Bronchial epithelial cell (primary cell): Measurements from ENCODE around the gene PARVB. TPM values are rescaled to one million over a fixed set of nuclear protein-coding genes. Genes with fewer than 3 reads are reported as not detected.

Experiments used
- DNase-seq: peaks from one replicate; pipeline ENCODE4 v3.0.0-alpha.2; 2010; ENCODE audit warnings: low read depth
- FAIRE-seq: peaks from 2 replicates; lab custom pipeline; 2011; peaks lifted over from hg19 to GRCh38; lab: Jason Lieb, UNC
- H3K27me3 ChIP-seq: 2 replicates; pipeline ENCODE4 v1.5.1; 2011; ENCODE audit warnings: low read length; ENCODE audit not compliant: control insufficient read depth, insufficient read depth
- H3K36me3 ChIP-seq: 2 replicates; pipeline ENCODE4 v1.5.1; 2011; ENCODE audit warnings: low read length; ENCODE audit not compliant: control insufficient read depth, insufficient read depth
- H3K4me3 ChIP-seq: 2 replicates; pipeline ENCODE4 v1.5.1; 2011; ENCODE audit warnings: mild to moderate bottlenecking, low read depth, low read length, control low read depth
- total RNA-seq: library from RNA; depleted of rRNA; stranded (reverse); fragments of >200 nt; gene quantifications from 2 replicates; pipeline ENCODE4 v1.2.1, GENCODE V29; 2014
- TF ChIP-seq, protein P1 (sequence below): IDR thresholded peaks from 2 replicates; pipeline ENCODE4 v1.5.1; 2011; ENCODE audit warnings: mild to moderate bottlenecking, moderate library complexity, low read length, control low read depth, inconsistent platforms; ENCODE audit not compliant: insufficient read depth, severe bottlenecking

The PARVB gene
- total RNA-seq, 1 donor from 2014 or later, result 3.4 TPM

DNA sequence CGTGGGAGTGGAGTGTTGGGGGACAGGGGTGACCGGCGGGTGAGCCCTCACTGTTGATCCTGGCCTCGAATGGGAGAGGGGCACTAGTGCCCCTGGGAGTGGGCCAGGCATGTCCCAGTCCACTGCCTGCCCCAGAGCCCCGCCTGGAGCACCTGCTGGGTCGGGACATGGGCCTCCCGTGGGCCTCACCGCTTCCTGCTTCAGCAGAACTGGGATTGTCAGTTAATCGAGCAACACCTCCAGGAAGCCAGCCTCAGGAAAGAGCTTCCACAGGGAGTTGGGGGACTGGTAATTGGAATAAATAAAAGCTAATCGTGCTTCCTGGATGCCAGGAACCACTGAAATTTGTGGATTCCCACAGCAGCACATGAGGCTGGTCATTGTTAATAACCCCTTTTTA lies 43.8 kb downstream of the PARVB start:
- Histone ChIP-seq H3K27me3 (no peaks in the 10 kb centered on the region), H3K4me3 (no peak overlapping the region), H3K36me3 (no peaks in the 10 kb centered on the region)
- TF ChIP-seq, protein P1, sequence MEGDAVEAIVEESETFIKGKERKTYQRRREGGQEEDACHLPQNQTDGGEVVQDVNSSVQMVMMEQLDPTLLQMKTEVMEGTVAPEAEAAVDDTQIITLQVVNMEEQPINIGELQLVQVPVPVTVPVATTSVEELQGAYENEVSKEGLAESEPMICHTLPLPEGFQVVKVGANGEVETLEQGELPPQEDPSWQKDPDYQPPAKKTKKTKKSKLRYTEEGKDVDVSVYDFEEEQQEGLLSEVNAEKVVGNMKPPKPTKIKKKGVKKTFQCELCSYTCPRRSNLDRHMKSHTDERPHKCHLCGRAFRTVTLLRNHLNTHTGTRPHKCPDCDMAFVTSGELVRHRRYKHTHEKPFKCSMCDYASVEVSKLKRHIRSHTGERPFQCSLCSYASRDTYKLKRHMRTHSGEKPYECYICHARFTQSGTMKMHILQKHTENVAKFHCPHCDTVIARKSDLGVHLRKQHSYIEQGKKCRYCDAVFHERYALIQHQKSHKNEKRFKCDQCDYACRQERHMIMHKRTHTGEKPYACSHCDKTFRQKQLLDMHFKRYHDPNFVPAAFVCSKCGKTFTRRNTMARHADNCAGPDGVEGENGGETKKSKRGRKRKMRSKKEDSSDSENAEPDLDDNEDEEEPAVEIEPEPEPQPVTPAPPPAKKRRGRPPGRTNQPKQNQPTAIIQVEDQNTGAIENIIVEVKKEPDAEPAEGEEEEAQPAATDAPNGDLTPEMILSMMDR, result no peak
- DNase-seq (no peak), FAIRE-seq (no peak)

DNA sequence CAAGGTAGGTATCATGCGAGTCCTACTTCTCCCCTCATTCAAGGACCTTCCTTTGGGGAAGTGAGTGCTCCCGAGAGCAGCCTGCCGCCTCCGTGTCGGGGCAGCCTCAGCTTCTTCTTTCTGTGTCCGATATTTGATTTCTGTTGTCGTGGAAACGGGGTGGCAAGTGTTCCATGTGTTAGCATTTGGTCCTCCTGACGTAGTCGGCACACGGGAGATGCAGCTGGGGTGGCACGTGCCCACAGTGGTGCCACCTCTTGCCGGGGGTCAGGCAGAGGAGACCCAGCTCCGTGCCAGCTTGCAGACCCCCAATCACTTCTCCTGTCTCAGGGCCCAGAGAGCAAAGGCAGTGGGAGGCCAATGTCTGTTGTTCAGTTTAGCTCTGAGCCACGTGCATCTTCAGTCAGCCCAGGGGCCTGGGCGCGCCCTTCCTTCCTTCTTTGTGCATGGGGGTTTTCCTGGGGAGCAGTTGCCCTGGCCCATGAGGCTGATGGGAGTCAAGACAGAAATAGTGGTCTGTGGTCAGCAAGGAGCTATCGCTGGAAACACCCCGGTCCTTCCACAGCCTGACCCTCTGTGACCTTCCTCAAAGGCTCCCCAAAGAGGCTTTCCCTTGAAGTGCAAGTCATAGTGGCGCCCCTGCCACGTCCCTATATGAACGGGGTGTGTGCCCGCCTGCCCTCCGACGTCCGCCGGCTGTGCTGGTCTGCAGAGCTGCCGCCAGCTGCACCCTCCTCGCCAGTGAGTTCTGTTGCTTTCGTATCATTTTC lies 44.5 kb downstream of the PARVB start:
- Histone ChIP-seq H3K36me3 (no peaks in the 10 kb centered on the region), H3K27me3 (no peaks in the 10 kb centered on the region), H3K4me3 (no peak overlapping the region)
- TF ChIP-seq, protein P1, result no peak
- FAIRE-seq (no peak), DNase-seq (no peak)

DNA sequence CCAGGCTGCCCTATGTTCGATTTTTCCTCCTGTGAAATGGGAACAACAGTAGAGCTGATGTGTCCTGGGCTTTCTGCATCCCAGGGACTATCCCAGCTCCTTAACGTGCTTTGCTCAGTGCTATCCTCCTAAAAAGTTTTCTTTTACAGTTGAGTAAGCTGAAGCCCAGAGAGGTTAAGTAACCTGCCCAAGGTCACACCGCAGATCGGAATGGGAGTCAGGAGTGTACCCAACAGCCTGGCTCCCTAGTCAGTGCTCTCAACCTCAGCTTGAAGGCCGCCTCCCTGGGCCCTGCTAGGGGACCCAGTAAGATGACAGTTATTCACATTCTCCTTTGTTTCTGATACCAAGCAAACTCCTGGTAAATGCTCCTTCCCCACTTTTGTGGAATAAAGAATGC lies 45.9 kb downstream of the PARVB start:
- Histone ChIP-seq H3K27me3 (no peaks in the 10 kb centered on the region), H3K36me3 (no peaks in the 10 kb centered on the region), H3K4me3 (no peak overlapping the region)
- TF ChIP-seq, protein P1, result no peak
- DNase-seq (no peak), FAIRE-seq (no peak)

DNA sequence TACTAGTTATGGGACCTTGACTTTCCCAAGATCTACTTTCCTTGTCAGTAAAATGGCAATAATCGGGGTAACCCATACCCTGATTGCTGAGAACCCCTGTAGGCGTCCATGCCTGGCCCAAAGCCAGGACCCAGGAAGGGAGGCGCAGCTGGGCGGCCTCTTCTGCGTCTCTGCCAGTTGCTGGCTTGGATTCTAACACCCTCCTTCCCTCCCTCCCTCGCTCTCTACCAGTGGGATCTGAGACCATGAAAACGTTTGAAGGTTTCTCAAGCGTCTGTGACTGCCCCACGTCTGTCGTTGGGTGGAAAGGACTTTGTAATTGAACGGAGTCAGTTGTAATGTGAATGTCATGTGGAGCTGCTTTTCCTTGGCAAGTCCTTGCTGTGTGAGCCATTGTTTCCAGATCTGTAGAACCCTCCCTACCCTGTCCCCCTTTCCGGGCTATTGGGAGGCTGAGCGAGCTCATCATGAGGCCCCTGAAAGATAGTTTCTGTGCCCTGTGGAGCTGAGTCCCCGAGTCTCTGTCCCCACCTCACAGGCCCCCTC lies 47.8 kb downstream of the PARVB start:
- TF ChIP-seq, protein P1, result no peak
- Histone ChIP-seq H3K4me3 (no peak overlapping the region), H3K27me3 (no peaks in the 10 kb centered on the region), H3K36me3 (no peaks in the 10 kb centered on the region)
- DNase-seq, result no peak
- no peak for FAIRE-seq

DNA sequence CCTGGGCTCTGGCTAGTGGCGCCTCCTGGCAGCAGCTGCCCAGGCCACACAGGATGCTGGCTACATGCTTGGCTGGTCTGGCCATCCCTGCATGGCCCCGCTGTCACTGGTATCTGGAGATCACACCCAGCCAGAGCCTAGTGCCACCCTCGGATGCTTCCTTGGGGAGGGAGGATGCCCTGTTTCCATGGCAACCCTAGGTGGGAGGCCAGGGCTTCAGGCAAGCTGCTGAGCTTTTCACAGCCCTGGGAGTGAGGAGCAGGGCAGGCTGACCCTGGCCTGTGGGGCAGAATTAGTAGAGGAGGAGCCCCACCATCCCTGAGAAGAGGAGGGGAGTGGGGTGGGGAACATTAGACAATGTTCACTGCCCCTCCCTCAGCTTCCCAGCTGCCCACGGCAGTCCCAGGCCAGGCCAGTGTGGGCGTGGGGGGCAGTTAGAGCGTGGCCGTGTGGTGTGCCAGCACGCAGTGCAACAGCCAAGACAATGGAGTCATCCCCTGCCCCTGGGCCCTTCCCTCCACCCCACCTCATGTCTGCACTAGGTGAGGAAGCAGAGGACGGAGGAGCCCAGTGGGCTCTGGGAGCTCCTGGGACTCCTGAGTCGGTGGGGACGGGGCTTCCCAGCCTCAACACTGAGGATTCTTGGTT lies 50.4 kb downstream of the PARVB start:
- DNase-seq (no peak), FAIRE-seq (no peak)
- TF ChIP-seq, protein P1, result no peak
- H3K27me3 ChIP-seq, result no peaks in the 10 kb centered on the region
- H3K4me3 ChIP-seq, result no peak overlapping the region
- no peaks in the 10 kb centered on the region for H3K36me3 ChIP-seq
